Upper lobe of right lung (tissue), 1 donor: Measurements from ENCODE around the gene PLPPR4. TPM values are rescaled to one million over a fixed set of nuclear protein-coding genes. Genes with fewer than 3 reads are reported as not detected.

Experiments
- ATAC-seq: fragments of 200-7000 bp; cut with Tn5 transposase; one replicate; pipeline ENCODE4 v1.9.1; 2020; ENCODE audit warnings: mild to moderate bottlenecking, moderate library complexity
- DNase-seq: peaks from one replicate; pipeline ENCODE4 v3.0.0-alpha.2; 2020
- H3K27ac ChIP-seq: fragments of 200-600 bp; one replicate; pipeline ENCODE4 v1.8.0; 2022
- H3K27me3 ChIP-seq: fragments of 200-600 bp; one replicate; pipeline ENCODE4 v1.8.0; 2022; ENCODE audit warnings: mild to moderate bottlenecking
- H3K36me3 ChIP-seq: fragments of 200-600 bp; one replicate; pipeline ENCODE4 v1.8.0; 2022
- H3K4me1 ChIP-seq: fragments of 200-600 bp; one replicate; pipeline ENCODE4 v1.8.0; 2022
- H3K4me3 ChIP-seq: fragments of 200-600 bp; one replicate; pipeline ENCODE4 v1.8.0; 2022; ENCODE audit warnings: mild to moderate bottlenecking
- H3K9me3 ChIP-seq: fragments of 200-600 bp; one replicate; pipeline ENCODE4 v1.8.0; 2022
- CTCF ChIP-seq: fragments of 200-600 bp; IDR thresholded peaks from one replicate; pipeline ENCODE4 v1.8.0; 2022; ENCODE audit warnings: antibody characterized with exemption
- intact Hi-C: fragments of 100-400 bp; cut with DNase I; formaldehyde crosslinking; loops from one replicate; pipeline ENCODE4 v1.11.0; 2022
- total RNA-seq: library from RNA; stranded (reverse); fragmentation: NEBNext Ultra II Directional; extraction: Animal tissue kit (Norgen Biotek cat#: 25700); gene quantifications from one replicate; pipeline ENCODE4 v1.2.1, GENCODE V29; 2021
- donor health status: DM: no; HTN: yes; CAD: no; lungs with severe emphysema.

PLPPR4 gene
- total RNA-seq, 1 donor from 2014 or later = 3.0 TPM

DNA sequence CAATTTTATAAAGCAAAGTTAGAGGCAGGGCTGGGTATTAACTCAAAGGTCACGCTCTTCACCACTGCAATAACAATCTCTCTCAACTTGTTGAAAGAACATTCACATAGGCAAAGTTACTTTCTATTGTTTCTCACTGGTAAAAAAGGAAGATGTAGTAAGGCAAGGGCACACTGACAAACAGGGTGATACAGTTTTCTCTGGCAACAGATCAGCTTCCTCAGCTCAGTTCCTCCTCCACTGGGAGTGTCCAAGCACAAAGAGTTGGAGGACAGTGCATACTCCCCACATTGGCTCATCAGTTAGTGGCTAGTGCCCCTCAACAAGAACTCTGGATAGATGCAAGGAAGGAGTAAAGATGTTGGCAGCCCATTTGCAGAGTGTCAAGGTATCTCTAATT, 3.7 kb downstream of the PLPPR4 start:
- DNase-seq (no peak), ATAC-seq (no peak)
- intact Hi-C loops = no loop called here
- H3K27ac ChIP-seq = no peak overlapping the region
- no peak for TF ChIP-seq CTCF
- peaks cover 7% of the 10 kb centered on the region for H3K27me3 ChIP-seq
- H3K36me3 ChIP-seq = no peaks in the 10 kb centered on the region
- H3K4me1 ChIP-seq = peaks cover 4% of the 10 kb centered on the region
- H3K9me3 ChIP-seq = no peaks in the 10 kb centered on the region
- H3K4me3 ChIP-seq = no peak overlapping the region

DNA sequence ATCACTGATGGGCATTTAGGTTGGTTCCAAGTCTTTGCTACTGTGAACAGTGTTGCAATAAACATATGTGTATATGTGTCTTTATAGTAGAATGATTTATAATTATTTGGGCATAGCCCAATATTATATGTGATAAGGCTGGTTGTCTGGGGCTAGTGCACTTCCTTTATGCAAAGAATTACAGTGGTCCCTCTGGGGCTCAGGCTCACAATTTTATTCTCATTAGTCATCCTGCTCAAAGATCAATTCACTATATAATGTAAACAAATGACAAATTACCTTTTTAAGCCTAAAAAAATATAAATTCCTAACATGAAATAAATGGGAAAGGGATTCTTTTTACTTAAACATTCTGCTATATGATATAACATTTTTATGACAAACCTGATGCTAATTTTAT, 5.0 kb downstream of the PLPPR4 start:
- H3K27me3 ChIP-seq = peaks cover 6% of the 10 kb centered on the region
- H3K4me1 ChIP-seq = peaks cover 2% of the 10 kb centered on the region
- no peak for DNase-seq
- no peak for TF ChIP-seq CTCF
- no peaks in the 10 kb centered on the region for H3K36me3 ChIP-seq
- H3K4me3 ChIP-seq = no peak overlapping the region
- no peak overlapping the region for H3K27ac ChIP-seq
- H3K9me3 ChIP-seq = no peaks in the 10 kb centered on the region
- intact Hi-C loops = no loop called here
- ATAC-seq = no peak

DNA sequence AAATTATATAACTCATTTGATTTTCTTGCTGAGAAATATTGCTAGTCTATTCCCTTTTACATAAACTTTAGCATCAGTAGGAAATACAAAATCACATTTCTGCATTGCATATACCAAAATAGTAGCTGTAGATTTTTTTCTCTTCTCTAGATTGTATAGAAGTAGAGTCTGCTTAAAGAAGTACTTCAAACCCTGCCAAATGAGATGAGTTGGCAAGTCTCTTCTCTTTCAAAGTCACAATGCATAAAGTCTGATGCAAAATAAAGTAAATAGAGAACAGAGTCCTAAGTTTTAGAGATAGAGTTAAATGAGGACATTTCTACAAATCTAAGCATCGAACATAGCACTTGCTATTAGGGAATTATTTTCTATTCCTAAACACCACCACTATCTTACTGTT, 6.4 kb downstream of the PLPPR4 start:
- ATAC-seq (no peak), DNase-seq (no peak)
- no peaks in the 10 kb centered on the region for H3K36me3 ChIP-seq
- intact Hi-C loops = no loop called here
- H3K27me3 ChIP-seq = no peaks in the 10 kb centered on the region
- no peak for TF ChIP-seq CTCF
- H3K4me1 ChIP-seq = no peaks in the 10 kb centered on the region
- H3K4me3 ChIP-seq = no peak overlapping the region
- H3K9me3 ChIP-seq = no peaks in the 10 kb centered on the region
- H3K27ac ChIP-seq = no peak overlapping the region

- no peaks in the 10 kb centered on the region for H3K4me1 ChIP-seq
- ATAC-seq (no peak), DNase-seq (no peak)
- TF ChIP-seq CTCF = no peak
- no peak overlapping the region for H3K27ac ChIP-seq
- H3K36me3 ChIP-seq = no peaks in the 10 kb centered on the region
- H3K27me3 ChIP-seq = no peaks in the 10 kb centered on the region
- no peak overlapping the region for H3K4me3 ChIP-seq
- intact Hi-C loops = no loop called here
- H3K9me3 ChIP-seq = no peaks in the 10 kb centered on the region
Measured at GRCh38 chr1:99271249-99271648, 7.0 kb downstream of the PLPPR4 start.

GRCh38 chr1:99277066-99277465, 12.8 kb downstream of the PLPPR4 start:
- no peaks in the 10 kb centered on the region for H3K4me1 ChIP-seq
- no peaks in the 10 kb centered on the region for H3K9me3 ChIP-seq
- no peak overlapping the region for H3K27ac ChIP-seq
- TF ChIP-seq CTCF = no peak
- no peak for DNase-seq
- no peak overlapping the region for H3K4me3 ChIP-seq
- intact Hi-C loops = no loop called here
- H3K36me3 ChIP-seq = no peaks in the 10 kb centered on the region
- no peak for ATAC-seq
- H3K27me3 ChIP-seq = no peaks in the 10 kb centered on the region

DNA sequence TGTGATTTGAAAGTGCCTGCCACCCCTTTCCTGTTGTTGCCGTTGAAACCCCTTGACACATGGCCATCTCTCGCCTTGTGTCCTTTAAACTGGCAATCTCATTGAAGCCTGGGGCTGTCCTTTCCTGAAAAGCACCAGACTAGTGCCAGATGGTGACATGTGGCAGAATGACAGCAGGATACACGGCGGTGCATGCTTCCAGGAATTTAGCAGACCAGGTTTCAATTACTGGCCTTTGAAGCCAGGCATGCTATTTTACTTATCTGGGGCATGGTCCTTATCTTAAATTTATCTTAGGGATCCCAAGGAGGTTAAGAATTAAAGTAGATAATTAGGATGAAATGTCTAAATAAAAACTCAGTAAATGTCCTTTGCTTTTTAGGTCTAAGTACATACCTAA, 15.2 kb downstream of the PLPPR4 start:
- Histone ChIP-seq H3K27ac (no peak overlapping the region), H3K9me3 (no peaks in the 10 kb centered on the region), H3K4me1 (no peaks in the 10 kb centered on the region), H3K36me3 (no peaks in the 10 kb centered on the region), H3K27me3 (no peaks in the 10 kb centered on the region), H3K4me3 (no peak overlapping the region)
- intact Hi-C loops = no loop called here
- DNase-seq = no peak
- TF ChIP-seq CTCF = no peak
- no peak for ATAC-seq
